ENCODE data around the gene LDHD.

Gene LDHD

GRCh38 chr16:75097941-75098901 lies 18.4 kb downstream of the LDHD start:
- Histone ChIP-seq H3K36me3 (replicated peaks; ENCODE audit: insufficient read depth, low read length) (no peaks in the 10 kb centered on the region), H3K9ac (ENCODE audit: low read length) (no peak overlapping the region)

GRCh38 chr16:75097191-75097761 lies 19.3 kb downstream of the LDHD start:
- H3F3A ChIP-seq (ENCODE audit: insufficient read depth, low read length) = no peaks in the 10 kb centered on the region
- H3K36me3 ChIP-seq (replicated peaks; ENCODE audit: insufficient read depth, low read length) = no peaks in the 10 kb centered on the region
- H3K4me2 ChIP-seq (ENCODE audit: low read depth, low read length) = no peak overlapping the region
- no peak overlapping the region for H2AFZ ChIP-seq (ENCODE audit: low read length)
- no peaks in the 10 kb centered on the region for H3K79me2 ChIP-seq (ENCODE audit: low read length)
- DNase-seq = no peak
- no peak overlapping the region for H3K27ac ChIP-seq (ENCODE audit: low read length)
- H3K9ac ChIP-seq (ENCODE audit: low read length) = no peak overlapping the region
- H3K4me1 ChIP-seq (ENCODE audit: low read length) = no peaks in the 10 kb centered on the region
- no peaks in the 10 kb centered on the region for H3K9me2 ChIP-seq (replicated peaks; ENCODE audit: insufficient read depth, low read length)
- TF ChIP-seq CTCF (IDR thresholded peaks at IDR 0.05; ENCODE audit: low read length) = no peak
- TF ChIP-seq EZH2 (optimal IDR thresholded peaks at IDR 0.05; ENCODE audit: low read depth, low read length) = no peak
- TF ChIP-seq EZH2phosphoT487 (IDR thresholded peaks at IDR 0.05; ENCODE audit: low read length) = no peak
- no peaks in the 10 kb centered on the region for H4K20me1 ChIP-seq (ENCODE audit: insufficient read depth, low read length)
- H3K9me3 ChIP-seq (replicated peaks; ENCODE audit: insufficient read depth, low read length) = no peaks in the 10 kb centered on the region
- H3K4me3 ChIP-seq (ENCODE audit: low read length) = no peak overlapping the region
- no peaks in the 10 kb centered on the region for H3K27me3 ChIP-seq (replicated peaks; ENCODE audit: insufficient read depth, low read length)

More at GRCh38 chr16:75097941-75098901, 18.4 kb downstream of the LDHD start:
- H3K9me3 ChIP-seq (replicated peaks; ENCODE audit: insufficient read depth, low read length) = no peaks in the 10 kb centered on the region
- H3K27me3 ChIP-seq (replicated peaks; ENCODE audit: insufficient read depth, low read length) = no peaks in the 10 kb centered on the region
- no peak overlapping the region for H3K4me3 ChIP-seq (ENCODE audit: low read length)
- H3K27ac ChIP-seq (ENCODE audit: low read length) = no peak overlapping the region
- H3F3A ChIP-seq (ENCODE audit: insufficient read depth, low read length) = no peaks in the 10 kb centered on the region
- H2AFZ ChIP-seq (ENCODE audit: low read length) = no peak overlapping the region
- no peaks in the 10 kb centered on the region for H4K20me1 ChIP-seq (ENCODE audit: insufficient read depth, low read length)
- no peak for DNase-seq
- no peak overlapping the region for H3K4me2 ChIP-seq (ENCODE audit: low read depth, low read length)
- H3K4me1 ChIP-seq (ENCODE audit: low read length) = no peaks in the 10 kb centered on the region
- TF ChIP-seq EZH2phosphoT487 (IDR thresholded peaks at IDR 0.05; ENCODE audit: low read length) (no peak), EZH2 (optimal IDR thresholded peaks at IDR 0.05; ENCODE audit: low read depth, low read length) (no peak), CTCF (IDR thresholded peaks at IDR 0.05; ENCODE audit: low read length) (no peak)
- H3K79me2 ChIP-seq (ENCODE audit: low read length) = no peaks in the 10 kb centered on the region
- H3K9me2 ChIP-seq (replicated peaks; ENCODE audit: insufficient read depth, low read length) = no peaks in the 10 kb centered on the region

DNA sequence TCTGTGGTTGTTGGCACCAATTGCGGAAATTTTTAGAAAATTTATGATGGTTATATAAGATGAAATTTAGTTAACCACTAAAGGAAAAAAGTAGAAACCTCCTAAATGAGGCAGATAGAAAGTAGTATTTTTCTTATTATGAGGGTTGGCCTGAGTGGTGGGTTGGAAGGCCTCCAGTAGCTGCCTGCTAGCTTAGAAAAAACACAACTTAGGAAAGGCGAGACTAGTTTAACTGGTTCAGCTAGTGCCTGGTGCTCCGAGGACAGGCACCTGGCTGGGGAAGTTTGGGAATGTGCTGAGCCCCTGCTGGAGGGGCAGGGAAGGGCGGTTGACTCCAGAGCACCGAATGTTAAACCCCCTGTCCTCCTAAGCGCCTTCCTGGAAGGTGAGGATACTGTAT lies 19.9 kb downstream of the LDHD start:
- Histone ChIP-seq H3K9me3 (replicated peaks; ENCODE audit: insufficient read depth, low read length) (no peaks in the 10 kb centered on the region), H3K4me2 (ENCODE audit: low read depth, low read length) (no peak overlapping the region), H2AFZ (ENCODE audit: low read length) (no peak overlapping the region), H3K27ac (ENCODE audit: low read length) (no peak overlapping the region), H3F3A (ENCODE audit: insufficient read depth, low read length) (no peaks in the 10 kb centered on the region), H3K4me3 (ENCODE audit: low read length) (no peak overlapping the region), H3K9me2 (replicated peaks; ENCODE audit: insufficient read depth, low read length) (no peaks in the 10 kb centered on the region), H4K20me1 (ENCODE audit: insufficient read depth, low read length) (no peaks in the 10 kb centered on the region), H3K79me2 (ENCODE audit: low read length) (no peaks in the 10 kb centered on the region), H3K27me3 (replicated peaks; ENCODE audit: insufficient read depth, low read length) (no peaks in the 10 kb centered on the region), H3K36me3 (replicated peaks; ENCODE audit: insufficient read depth, low read length) (no peaks in the 10 kb centered on the region), H3K9ac (ENCODE audit: low read length) (no peak overlapping the region), H3K4me1 (ENCODE audit: low read length) (no peaks in the 10 kb centered on the region)
- no peak for DNase-seq
- TF ChIP-seq EZH2phosphoT487 (IDR thresholded peaks at IDR 0.05; ENCODE audit: low read length) = no peak
- no peak for TF ChIP-seq EZH2 (optimal IDR thresholded peaks at IDR 0.05; ENCODE audit: low read depth, low read length)
- no peak for TF ChIP-seq CTCF (IDR thresholded peaks at IDR 0.05; ENCODE audit: low read length)

Data from MM.1S (cell line).